BJ (cell line): ENCODE measurements around the gene EIF4E1B. TPM values are rescaled to one million over a fixed set of nuclear protein-coding genes. Genes with fewer than 3 reads are reported as not detected.
"Not testable (repeated sequence)": the region's sequence is repeated elsewhere in the genome, so short reads cannot be mapped to it uniquely, and the experiment has no call there.

Source experiments
- CTCF ChIA-PET: fragments of 350-600 bp; formaldehyde crosslinking; extraction: SDS; loops from one replicate; lab custom pipeline; 2021; ENCODE audit warnings: antibody characterized with exemption, inconsistent platforms; lab: Yijun Ruan, JAX
- POLR2A ChIA-PET: fragments of 300-600 bp; sonication (Branson Sonifier 250); formaldehyde crosslinking; extraction: SDS; loops from one replicate; lab custom pipeline; 2021; ENCODE audit warnings: antibody characterized with exemption; lab: Charles Lee
- DNase-seq: peaks from one replicate; pipeline ENCODE4 v3.0.0-alpha.2; 2011; ENCODE audit warnings: low read depth
- H3K27me3 ChIP-seq: 2 replicates; pipeline ENCODE4 v1.6.0; 2011; ENCODE audit warnings: low read length; ENCODE audit not compliant: control insufficient read depth, insufficient read depth
- H3K36me3 ChIP-seq: 2 replicates; pipeline ENCODE4 v1.5.1; 2011; ENCODE audit warnings: low read length; ENCODE audit not compliant: control insufficient read depth, insufficient read depth
- H3K4me3 ChIP-seq: 2 replicates; pipeline ENCODE4 v1.5.1; 2011; ENCODE audit warnings: low read depth, mild to moderate bottlenecking, control low read depth, low read length
- polyA plus RNA-seq: library from polyadenylated mRNA; depleted of rRNA; stranded (reverse); fragments of >200 nt; gene quantifications from 2 replicates; pipeline ENCODE4 v1.2.3, GENCODE V29; 2011
- TF ChIP-seq, protein P1 (sequence below): IDR thresholded peaks from 2 replicates; pipeline ENCODE4 v1.5.1; 2011; ENCODE audit warnings: low read depth, mild to moderate bottlenecking, control low read depth, inconsistent platforms, low read length, moderate library complexity; ENCODE audit not compliant: insufficient read depth

EIF4E1B gene
- polyA plus RNA-seq, 1 experiment: not detected

DNA sequence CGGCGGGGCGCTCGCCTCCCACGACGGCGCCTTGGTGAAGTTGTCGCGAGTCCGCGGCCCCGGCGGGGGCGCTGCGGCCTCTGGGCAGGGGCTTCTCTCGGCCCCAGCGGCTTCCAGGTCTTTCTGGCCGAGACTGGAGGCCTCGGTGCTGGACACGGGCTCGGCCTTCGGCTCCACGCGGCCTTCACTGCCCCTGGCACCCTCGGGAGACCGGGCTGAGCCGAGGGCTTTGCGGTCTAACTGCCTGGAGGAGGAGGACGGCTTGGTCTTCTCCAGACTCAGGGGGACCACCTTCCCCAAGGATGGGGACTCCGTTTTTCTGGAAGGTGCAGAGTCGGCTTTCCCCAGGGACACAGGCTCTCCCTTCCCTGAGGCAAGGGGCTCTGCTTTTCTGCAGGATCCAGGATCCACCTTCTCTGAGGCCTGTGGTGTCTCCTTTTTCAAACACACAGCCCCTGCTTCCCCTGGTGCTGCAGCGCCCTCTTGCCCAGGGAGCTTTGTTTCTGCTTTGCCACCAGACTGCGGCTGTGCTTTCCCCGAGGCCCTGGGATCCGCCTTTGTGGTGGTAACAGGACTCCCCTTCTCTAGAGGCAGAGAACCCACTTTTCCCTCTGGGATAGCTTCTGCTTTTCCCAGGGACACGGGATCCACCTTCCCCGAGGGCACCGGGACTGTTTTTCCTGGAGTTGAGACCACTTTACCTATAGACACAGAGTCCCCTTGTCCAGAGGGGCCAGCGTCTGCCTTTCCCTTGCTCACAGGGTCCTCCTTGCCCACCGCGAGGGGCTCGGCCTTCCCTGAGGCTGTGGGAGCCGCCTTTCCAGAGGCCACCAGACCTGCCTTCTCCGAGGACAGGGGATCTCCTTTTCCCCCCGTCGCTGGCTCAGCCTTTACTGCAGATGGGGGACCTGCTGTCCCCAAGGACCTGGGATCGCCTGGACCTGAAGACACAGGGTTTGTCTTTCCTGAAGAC is 32.8 kb upstream of the EIF4E1B start:
- TF ChIP-seq, protein P1, sequence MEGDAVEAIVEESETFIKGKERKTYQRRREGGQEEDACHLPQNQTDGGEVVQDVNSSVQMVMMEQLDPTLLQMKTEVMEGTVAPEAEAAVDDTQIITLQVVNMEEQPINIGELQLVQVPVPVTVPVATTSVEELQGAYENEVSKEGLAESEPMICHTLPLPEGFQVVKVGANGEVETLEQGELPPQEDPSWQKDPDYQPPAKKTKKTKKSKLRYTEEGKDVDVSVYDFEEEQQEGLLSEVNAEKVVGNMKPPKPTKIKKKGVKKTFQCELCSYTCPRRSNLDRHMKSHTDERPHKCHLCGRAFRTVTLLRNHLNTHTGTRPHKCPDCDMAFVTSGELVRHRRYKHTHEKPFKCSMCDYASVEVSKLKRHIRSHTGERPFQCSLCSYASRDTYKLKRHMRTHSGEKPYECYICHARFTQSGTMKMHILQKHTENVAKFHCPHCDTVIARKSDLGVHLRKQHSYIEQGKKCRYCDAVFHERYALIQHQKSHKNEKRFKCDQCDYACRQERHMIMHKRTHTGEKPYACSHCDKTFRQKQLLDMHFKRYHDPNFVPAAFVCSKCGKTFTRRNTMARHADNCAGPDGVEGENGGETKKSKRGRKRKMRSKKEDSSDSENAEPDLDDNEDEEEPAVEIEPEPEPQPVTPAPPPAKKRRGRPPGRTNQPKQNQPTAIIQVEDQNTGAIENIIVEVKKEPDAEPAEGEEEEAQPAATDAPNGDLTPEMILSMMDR: no peak
- ChIA-PET POLR2A (no interaction called here), CTCF (no interaction called here)
- no peak for DNase-seq
- no peaks in the 10 kb centered on the region for H3K27me3 ChIP-seq
- no peaks in the 10 kb centered on the region for H3K36me3 ChIP-seq
- no peak overlapping the region for H3K4me3 ChIP-seq

GRCh38 chr5:176599749-176600430 is 30.6 kb upstream of the EIF4E1B start:
- CTCF ChIA-PET, H3K27me3 ChIP-seq, DNase-seq, H3K36me3 ChIP-seq, H3K4me3 ChIP-seq, POLR2A ChIA-PET: not testable (repeated sequence)

DNA sequence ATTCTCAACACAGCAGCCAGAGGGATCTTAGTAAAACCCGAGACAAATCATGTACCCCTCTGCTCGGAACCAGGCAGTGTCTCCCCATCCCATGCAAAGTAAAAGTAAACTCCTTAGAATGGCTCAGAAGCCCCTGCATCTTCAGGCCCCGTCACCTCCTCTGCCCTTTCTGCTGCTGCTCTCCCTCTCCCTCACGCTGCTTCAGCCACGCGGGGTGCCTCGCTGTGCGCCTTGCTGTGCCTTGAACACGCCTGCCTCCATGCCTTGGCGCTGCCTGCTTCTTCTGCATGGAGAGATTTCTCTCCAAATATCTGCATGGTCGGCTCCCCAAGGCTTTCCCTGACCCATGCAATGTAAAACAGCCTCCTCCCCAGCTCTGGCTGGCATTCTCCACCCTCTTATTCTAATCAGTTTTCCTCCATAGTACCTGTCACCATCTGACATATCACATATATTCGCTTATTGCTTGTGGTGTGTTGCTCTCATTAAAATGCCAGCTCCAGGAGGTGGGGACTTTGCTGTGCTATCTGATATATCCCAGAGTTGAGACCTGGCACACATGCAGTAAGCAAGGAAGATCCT is 28.5 kb upstream of the EIF4E1B start:
- DNase-seq: no peak
- Histone ChIP-seq H3K36me3 (no peaks in the 10 kb centered on the region), H3K4me3 (no peak overlapping the region), H3K27me3 (no peaks in the 10 kb centered on the region)
- POLR2A ChIA-PET: no interaction called here
- CTCF ChIA-PET: interaction anchor here (0.9 to 1.3 kb wide), 3 partner anchors 32 to 154 kb away, joined by 3 to 4 read pairs (median 3); no protein-coding TSS in a partner anchor
- TF ChIP-seq, protein P1: no peak

DNA sequence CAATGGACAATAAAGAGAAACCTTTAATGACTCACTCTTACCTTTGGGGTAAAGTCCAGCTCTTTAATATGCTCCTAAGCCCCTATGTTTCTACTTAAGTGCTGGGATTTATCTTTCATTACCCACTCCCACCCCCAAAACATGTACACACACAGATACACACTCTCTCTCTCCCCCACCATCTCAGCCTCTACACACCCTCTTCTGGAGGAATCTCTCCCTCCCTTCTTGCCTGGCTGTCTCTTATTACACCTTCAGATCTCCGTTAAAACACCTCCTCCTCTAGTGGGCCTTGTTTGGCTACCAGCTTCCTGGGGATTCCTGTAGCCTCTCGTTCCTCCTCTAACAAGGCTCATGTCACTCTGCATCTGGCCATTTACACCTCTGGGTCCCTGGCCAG is 27.4 kb upstream of the EIF4E1B start:
- POLR2A ChIA-PET: no interaction called here
- H3K36me3 ChIP-seq: no peaks in the 10 kb centered on the region
- TF ChIP-seq, protein P1: no peak
- DNase-seq: no peak
- no peaks in the 10 kb centered on the region for H3K27me3 ChIP-seq
- CTCF ChIA-PET: interaction anchor here (0.7 to 1.3 kb wide), 2 partner anchors 30 to 54 kb away, joined by 3 read pairs; no protein-coding TSS in a partner anchor
- no peak overlapping the region for H3K4me3 ChIP-seq

GRCh38 chr5:176606032-176606431 is 24.4 kb upstream of the EIF4E1B start:
- TF ChIP-seq, protein P1: no peak
- DNase-seq: no peak
- no peaks in the 10 kb centered on the region for H3K36me3 ChIP-seq
- H3K27me3 ChIP-seq: no peaks in the 10 kb centered on the region
- no peak overlapping the region for H3K4me3 ChIP-seq
- ChIA-PET CTCF (interaction anchor here (0.6 kb wide), 1 partner anchor 34 kb away, joined by 3 read pairs; no protein-coding TSS in a partner anchor), POLR2A (no interaction called here)
